HepG2 (cell line): ENCODE data around the gene HID1. TPM values are rescaled to one million over a fixed set of nuclear protein-coding genes. Genes with fewer than 3 reads are reported as not detected.
A peak's percentile ranks its signal among the peaks of the same experiment; 100 is the strongest.

Source experiments
- ARID4A ChIP-seq: sonication (generic); formaldehyde crosslinking; IDR thresholded peaks from 2 replicates; pipeline ENCODE4 v1.5.0; 2020; ENCODE audit warnings: mild to moderate bottlenecking, missing genetic modification reagents, borderline replicate concordance
- E2F1 ChIP-seq: sonication (generic); formaldehyde crosslinking; IDR thresholded peaks from 2 replicates; pipeline ENCODE4 v1.5.0; 2020; ENCODE audit warnings: missing genetic modification reagents
- GPBP1L1 ChIP-seq: sonication (generic); formaldehyde crosslinking; IDR thresholded peaks from 2 replicates; pipeline ENCODE4 v1.5.0; 2020; ENCODE audit warnings: mild to moderate bottlenecking, missing genetic modification reagents
- GTF2F1 ChIP-seq: fragments of 150-350 bp; IDR thresholded peaks from 2 replicates; pipeline ENCODE4 v1.6.1; 2014; ENCODE audit warnings: low read length
- PBX3 ChIP-seq: sonication (generic); formaldehyde crosslinking; IDR thresholded peaks from 2 replicates; pipeline ENCODE4 v1.8.1; 2023; ENCODE audit warnings: missing genetic modification reagents, inconsistent platforms, borderline replicate concordance
- PRDM4 ChIP-seq: sonication (generic); formaldehyde crosslinking; IDR thresholded peaks from 2 replicates; pipeline ENCODE4 v1.9.0; 2021; ENCODE audit warnings: missing genetic modification reagents, borderline replicate concordance
- STAT6 ChIP-seq: sonication (generic); formaldehyde crosslinking; IDR thresholded peaks from 2 replicates; pipeline ENCODE4 v1.4.0; 2020; ENCODE audit warnings: missing genetic modification reagents, mild to moderate bottlenecking, borderline replicate concordance
- TEAD3 ChIP-seq: optimal IDR thresholded peaks from 2 replicates; pipeline ENCODE3; 2016; ENCODE audit warnings: borderline replicate concordance
- ZBTB1 ChIP-seq: sonication (generic); formaldehyde crosslinking; IDR thresholded peaks from 2 replicates; pipeline ENCODE4 v1.4.0; 2020; ENCODE audit warnings: missing genetic modification reagents, borderline replicate concordance
- ZKSCAN8 ChIP-seq: IDR thresholded peaks from 2 replicates; pipeline ENCODE4 v1.6.1; 2016; ENCODE audit warnings: borderline replicate concordance, missing genetic modification reagents, missing compliant biosample characterization
- ZNF569 ChIP-seq: sonication (generic); formaldehyde crosslinking; IDR thresholded peaks from 2 replicates; pipeline ENCODE4 v1.5.0; 2020; ENCODE audit warnings: mild to moderate bottlenecking, missing genetic modification reagents, moderate library complexity, borderline replicate concordance
- ZNF678 ChIP-seq: sonication (generic); formaldehyde crosslinking; IDR thresholded peaks from 2 replicates; pipeline ENCODE4 v1.4.0; 2020; ENCODE audit warnings: mild to moderate bottlenecking, missing genetic modification reagents
- ZNF784 ChIP-seq: sonication (generic); formaldehyde crosslinking; IDR thresholded peaks from 2 replicates; pipeline ENCODE4 v1.5.1; 2020; ENCODE audit warnings: missing genetic modification reagents, mild to moderate bottlenecking, borderline replicate concordance
- polyA plus RNA-seq, 8 experiments: library from polyadenylated mRNA; depleted of rRNA in 3 of 8; stranded (reverse) in 7 of 8; unstranded in 1 of 8; fragments of >200 nt; fragmentation: Illumina TruSeq in 4 of 8; extraction: Trizol in 4 of 8; gene quantifications; 2 replicates each; pipeline versions ENCODE4 v1.2.1 to v1.2.3, GENCODE V29; 2011 to 2016; ENCODE audit warnings: low read depth in 4 of 8, missing spikeins in 1 of 8, mixed read lengths in 1 of 8; ENCODE audit not compliant: insufficient read depth in 1 of 8
- total RNA-seq, 5 experiments: library from RNA; depleted of rRNA; stranded (reverse); fragments of >200 nt; fragmentation: Illumina TruSeq; extraction: Trizol; gene quantifications; 2 replicates each; pipeline ENCODE4 v1.2.3, GENCODE V29; 2016; ENCODE audit warnings: low read depth in 1 of 5

Gene HID1
- total and polyA plus RNA-seq, 2 of the 13 experiments (the other 11 are each of a cell fraction or from before 2014, with no cell fraction given): 2.1 to 10.6 TPM

- TF ChIP-seq GPBP1L1: no peak
- peak; percentile 28 for TF ChIP-seq TEAD3 (CRISPR knock-in tag)
- TF ChIP-seq GTF2F1: no peak
- no peak for TF ChIP-seq E2F1 (CRISPR knock-in tag)
- no peak for TF ChIP-seq ZKSCAN8 (CRISPR knock-in tag)
- TF ChIP-seq ZNF569 (CRISPR knock-in tag): no peak
- TF ChIP-seq ZNF678 (CRISPR knock-in tag): no peak
- TF ChIP-seq PBX3 (CRISPR knock-in tag): no peak
- TF ChIP-seq ZNF784: no peak
- no peak for TF ChIP-seq ZBTB1 (CRISPR knock-in tag)
- TF ChIP-seq ARID4A: no peak
- TF ChIP-seq STAT6 (CRISPR knock-in tag): 0 out of 2 replicates have a peak, but pooled peaks have one; percentile 17
- no peak for TF ChIP-seq PRDM4 (CRISPR knock-in tag)
These were observed 39.0 kb upstream of the HID1 start (continued) for GRCh38 chr17:75011401-75012095.
